Measurements from ENCODE around the gene CES3. TPM values are rescaled to one million over a fixed set of nuclear protein-coding genes. Genes with fewer than 3 reads are reported as not detected.

CES3 gene
- 1.7 to 2.3 TPM (median 2.0 TPM) in 5 replicates for total RNA-seq (2022; extraction: Qiagen RNA extraction; ENCODE audit: low read depth)

DNA sequence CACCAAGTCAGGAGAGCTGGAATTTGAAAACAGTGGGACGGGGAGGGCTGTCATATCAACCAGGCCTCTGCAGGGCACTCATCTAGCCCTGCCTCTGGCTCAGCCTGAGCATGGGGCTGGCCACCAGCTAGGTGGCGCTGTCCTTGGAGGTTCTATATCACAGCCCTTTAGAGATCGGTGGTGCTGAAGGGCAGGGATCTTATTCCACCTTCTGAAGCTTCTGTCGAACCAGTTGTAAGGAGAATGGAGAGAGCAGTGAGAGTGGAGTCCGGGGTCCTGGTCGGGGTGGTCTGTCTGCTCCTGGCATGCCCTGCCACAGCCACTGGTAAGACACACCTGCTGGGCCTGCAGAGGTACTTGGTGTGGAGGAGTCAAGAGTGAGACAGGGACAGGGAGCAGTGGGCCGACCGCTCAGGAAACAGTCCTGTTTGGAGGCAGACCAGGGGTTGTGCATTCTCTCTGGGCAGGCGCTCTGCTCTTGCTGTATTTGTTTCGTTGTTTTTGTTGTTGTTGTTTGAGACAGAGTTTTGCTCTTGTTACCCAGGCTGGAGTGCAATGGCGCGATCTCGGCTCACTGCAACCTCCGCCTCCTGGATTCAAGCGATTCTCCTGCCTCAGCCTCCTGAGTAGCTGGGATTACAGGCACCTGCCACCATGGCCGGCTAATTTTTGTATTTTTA lies at the start of gene CES3:
Gene CES3 (plus strand): TSS at position 202 of the 680 bp plus-strand sequence. CDS start 42 bp downstream, at position 244.

GRCh38 chr16:66918803-66919568 lies 42.1 kb upstream of the CES3 start, which contains the start of gene CDH16:
CDH16 (minus strand) TSS chr16:66918885; CDS start chr16:66918065, 820 bp downstream.

GRCh38 chr16:66925322-66925840 lies 35.7 kb upstream of the CES3 start, which contains the start of gene RRAD:
RRAD (minus strand) TSS chr16:66925535; CDS start chr16:66925179, 356 bp downstream.

GRCh38 chr16:66934138-66934838 lies 26.8 kb upstream of the CES3 start, which contains the start of gene CIAO2B:
CIAO2B (minus strand) TSS chr16:66934402; CDS start chr16:66934364, 38 bp downstream.

DNA sequence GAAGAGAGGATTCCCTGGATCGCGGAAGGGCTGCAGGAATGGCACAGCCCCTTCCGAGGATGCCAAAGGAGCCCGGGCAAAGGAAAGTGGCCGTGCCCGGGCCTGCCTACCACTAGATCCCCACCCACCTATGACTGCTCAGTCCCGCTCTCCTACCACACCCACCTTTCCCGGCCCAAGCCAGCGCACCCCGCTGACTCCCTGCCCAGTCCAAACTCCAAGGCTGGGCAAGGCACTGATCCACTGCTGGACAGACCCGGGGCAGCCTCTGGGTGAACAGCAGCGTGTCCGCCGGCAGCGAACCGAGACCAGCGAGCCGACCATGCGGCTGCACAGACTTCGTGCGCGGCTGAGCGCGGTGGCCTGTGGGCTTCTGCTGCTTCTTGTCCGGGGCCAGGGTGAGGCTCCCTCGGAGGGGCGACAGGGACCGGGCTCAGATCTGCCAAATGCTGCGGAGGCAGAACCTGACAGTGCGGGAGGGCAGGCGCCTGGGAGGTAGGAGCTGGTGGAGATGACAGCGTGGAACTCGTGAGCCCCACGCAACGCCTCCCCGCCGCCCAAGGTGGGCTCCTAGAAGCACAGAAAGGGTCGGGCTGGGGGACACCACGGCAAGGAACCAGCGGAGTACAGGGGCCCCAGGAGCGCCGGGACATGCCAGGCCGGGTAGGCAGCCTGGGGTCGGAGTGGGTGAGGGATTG lies 25.6 kb upstream of the CES3 start, which contains the start of gene CES2:
Gene CES2 (plus strand): TSS at position 203 of the 698 bp plus-strand sequence. CDS start 120 bp downstream, at position 323.

GRCh38 chr16:66988197-66988788 lies 27.2 kb downstream of the CES3 start, which contains the start of gene CES4A:
CES4A (plus strand) TSS chr16:66988589; CDS start chr16:66988773, 184 bp downstream.

Other genes with a start within 250 kb of the CES3 start
- gene DYNC1LI2, start 209.7 kb upstream of the CES3 start, total RNA-seq (2022; extraction: Qiagen RNA extraction; ENCODE audit: low read depth): 42.7 to 59.9 TPM (median 51.9 TPM) in 5 replicates
- 0.07 TPM in 1 of 5 replicates, not detected in the others for gene TERB1, start 159.7 kb upstream of the CES3 start, total RNA-seq (2022; extraction: Qiagen RNA extraction; ENCODE audit: low read depth)
- gene NAE1, start 130.3 kb upstream of the CES3 start, total RNA-seq (2022; extraction: Qiagen RNA extraction; ENCODE audit: low read depth): 60.5 to 71.9 TPM (median 70.8 TPM) in 5 replicates
- 0.07 TPM in 1 of 5 replicates, not detected in the others for gene CA7, start 116.9 kb upstream of the CES3 start, total RNA-seq (2022; extraction: Qiagen RNA extraction; ENCODE audit: low read depth)
- gene PDP2, start 80.8 kb upstream of the CES3 start, total RNA-seq (2022; extraction: Qiagen RNA extraction; ENCODE audit: low read depth): 5.4 to 7.6 TPM (median 5.6 TPM) in 5 replicates
- gene CDH16, start 42.4 kb upstream of the CES3 start, total RNA-seq (2022; extraction: Qiagen RNA extraction; ENCODE audit: low read depth): 0.16 to 0.28 TPM (median 0.23 TPM) in 5 replicates
- 7.2 to 19.8 TPM (median 11.7 TPM) in 5 replicates for gene RRAD, start 35.7 kb upstream of the CES3 start, total RNA-seq (2022; extraction: Qiagen RNA extraction; ENCODE audit: low read depth)
- gene CIAO2B, start 26.9 kb upstream of the CES3 start, total RNA-seq (2022; extraction: Qiagen RNA extraction; ENCODE audit: low read depth): 121 to 175 TPM (median 171 TPM) in 5 replicates
- 27.5 to 30.8 TPM (median 28.4 TPM) in 5 replicates for gene CES2, start 25.8 kb upstream of the CES3 start, total RNA-seq (2022; extraction: Qiagen RNA extraction; ENCODE audit: low read depth)
- gene CES4A, start 27.3 kb downstream of the CES3 start, total RNA-seq (2022; extraction: Qiagen RNA extraction; ENCODE audit: low read depth): 1.3 to 2.1 TPM (median 1.6 TPM) in 5 replicates
- 45.0 to 53.6 TPM (median 50.3 TPM) in 5 replicates for gene CBFB, start 67.9 kb downstream of the CES3 start, total RNA-seq (2022; extraction: Qiagen RNA extraction; ENCODE audit: low read depth)
- 22.2 to 24.5 TPM (median 23.4 TPM) in 5 replicates for gene PHAF1, start 148.7 kb downstream of the CES3 start, total RNA-seq (2022; extraction: Qiagen RNA extraction; ENCODE audit: low read depth)
- gene B3GNT9, start 189.7 kb downstream of the CES3 start, total RNA-seq (2022; extraction: Qiagen RNA extraction; ENCODE audit: low read depth): 5.7 to 8.5 TPM (median 7.9 TPM) in 5 replicates
- 10.7 to 20.7 TPM (median 20.5 TPM) in 5 replicates for gene TRADD, start 198.6 kb downstream of the CES3 start, total RNA-seq (2022; extraction: Qiagen RNA extraction; ENCODE audit: low read depth)
- 5.2 to 9.5 TPM (median 8.5 TPM) in 5 replicates for gene FBXL8, start 198.7 kb downstream of the CES3 start, total RNA-seq (2022; extraction: Qiagen RNA extraction; ENCODE audit: low read depth)
- 11.9 to 16.0 TPM (median 14.6 TPM) in 5 replicates for gene HSF4, start 203.5 kb downstream of the CES3 start, total RNA-seq (2022; extraction: Qiagen RNA extraction; ENCODE audit: low read depth)
- 44.9 to 52.4 TPM (median 50.2 TPM) in 5 replicates for gene NOL3, start 209.3 kb downstream of the CES3 start, total RNA-seq (2022; extraction: Qiagen RNA extraction; ENCODE audit: low read depth)
- gene MATCAP1, start 222.7 kb downstream of the CES3 start, total RNA-seq (2022; extraction: Qiagen RNA extraction; ENCODE audit: low read depth): 3.6 to 8.0 TPM (median 5.9 TPM) in 5 replicates
- gene EXOC3L1, start 228.9 kb downstream of the CES3 start, total RNA-seq (2022; extraction: Qiagen RNA extraction; ENCODE audit: low read depth): 0.07 to 0.48 TPM in 2 of 5 replicates, not detected in the others
- 75.9 to 98.6 TPM (median 92.7 TPM) in 5 replicates for gene E2F4, start 230.9 kb downstream of the CES3 start, total RNA-seq (2022; extraction: Qiagen RNA extraction; ENCODE audit: low read depth)
- gene ELMO3, start 237.9 kb downstream of the CES3 start, total RNA-seq (2022; extraction: Qiagen RNA extraction; ENCODE audit: low read depth): 0.66 to 1.4 TPM (median 1.3 TPM) in 5 replicates

Data from A549 treated with CpdA at 1 μM for 4 hours (cell line).